GM18511 (cell line): ENCODE data around the gene GTF2A1.

Source experiments
- ATAC-seq: cut with Tn5 transposase; IDR thresholded peaks from one replicate; pipeline ENCODE4 v1.9.1; 2021; ENCODE audit warnings: mild to moderate bottlenecking, moderate library complexity; ENCODE audit not compliant: unreplicated experiment

The GTF2A1 gene

GRCh38 chr14:81141426-81141825, 79.3 kb downstream of the GTF2A1 start:
- ATAC-seq = no peak

GRCh38 chr14:81138429-81138828, 82.3 kb downstream of the GTF2A1 start:
- ATAC-seq = no peak

GRCh38 chr14:81137316-81137715, 83.4 kb downstream of the GTF2A1 start:
- no peak for ATAC-seq

GRCh38 chr14:81133400-81133799, 87.4 kb downstream of the GTF2A1 start:
- no peak for ATAC-seq

- no peak for ATAC-seq
Observed at GRCh38 chr14:81132468-81132867, 88.3 kb downstream of the GTF2A1 start.

- no peak for ATAC-seq
Observed at GRCh38 chr14:81129242-81129641, 91.5 kb downstream of the GTF2A1 start.

GRCh38 chr14:81127785-81128184, 93.0 kb downstream of the GTF2A1 start:
- ATAC-seq = no peak

- ATAC-seq = peak; percentile 29
Observed at GRCh38 chr14:81125536-81125935, 95.2 kb downstream of the GTF2A1 start.
